Suprapubic skin (tissue), 4 donors: ENCODE data around the gene CCDC9B. TPM values are rescaled to one million over a fixed set of nuclear protein-coding genes. Genes with fewer than 3 reads are reported as not detected.

Source experiments
- DNase-seq, 2 donors: peaks; one replicate each; pipeline ENCODE4 v3.0.0-alpha.2; 2019; ENCODE audit warnings: low spot score in 2 of 2
- H3K27ac ChIP-seq: fragments of 200-600 bp; sonication (generic); one replicate; pipeline ENCODE4 v1.5.1; 2019
- H3K27me3 ChIP-seq: fragments of 200-600 bp; sonication (generic); one replicate; pipeline ENCODE4 v1.5.1; 2019
- H3K36me3 ChIP-seq: fragments of 200-600 bp; sonication (generic); one replicate; pipeline ENCODE4 v1.5.1; 2019
- H3K4me1 ChIP-seq: fragments of 200-600 bp; sonication (generic); one replicate; pipeline ENCODE4 v1.5.1; 2019
- H3K4me3 ChIP-seq: fragments of 200-600 bp; sonication (generic); one replicate; pipeline ENCODE4 v1.5.1; 2019; ENCODE audit warnings: mild to moderate bottlenecking
- H3K9me3 ChIP-seq: fragments of 200-600 bp; sonication (generic); one replicate; pipeline ENCODE4 v1.5.1; 2019
- CTCF ChIP-seq, 2 donors: fragments of 200-600 bp in 1 of 2; fragments of 450-650 bp in 1 of 2; sonication (generic) in 1 of 2; IDR thresholded peaks; one replicate each; pipeline ENCODE4 v1.5.1; 2016 to 2019; ENCODE audit warnings: antibody characterized with exemption in 2 of 2, mild to moderate bottlenecking in 1 of 2, moderate library complexity in 1 of 2
- EP300 ChIP-seq: sonication (generic); formaldehyde crosslinking; IDR thresholded peaks from one replicate; pipeline ENCODE4 v1.6.1; 2017; ENCODE audit warnings: antibody characterized with exemption
- POLR2A ChIP-seq, 2 donors: fragments of 450-650 bp; IDR thresholded peaks; one replicate each; pipeline ENCODE4 v1.6.1; 2017; ENCODE audit warnings: antibody characterized with exemption in 2 of 2, mild to moderate bottlenecking in 2 of 2, moderate library complexity in 2 of 2
- POLR2AphosphoS5 ChIP-seq, 3 donors: sonication (generic); formaldehyde crosslinking; IDR thresholded peaks; one replicate each; pipeline ENCODE4 v1.6.1; 2017; ENCODE audit warnings: antibody characterized with exemption in 3 of 3
- WGBS: methylation state at CpG from one replicate; pipeline ENCODE4 v1.1.5; 2018; 5-methylcytosine and 5-hydroxymethylcytosine counted together
- total RNA-seq, 4 donors: library from RNA; depleted of rRNA; stranded (reverse); fragments of >200 nt; gene quantifications; one replicate each; pipeline ENCODE4 v1.1.0, GENCODE V29; 2016

Gene CCDC9B
- 10 to 100 TPM in 2 of 4 donors, 1 to 10 TPM in 2; 6.1 to 47.9 (median 10.9) TPM for total RNA-seq

GRCh38 chr15:40340740-40341400, at the start of gene CCDC9B:
CCDC9B (minus strand) TSS chr15:40340939; CDS start chr15:40340819, 120 bp downstream.
- Histone ChIP-seq H3K27me3 (no peaks in the 10 kb centered on the region), H3K27ac (peak within 1 kb of the TSS; percentile 86), H3K9me3 (no peaks in the 10 kb centered on the region), H3K4me3 (peak within 1 kb of the TSS; percentile 38), H3K36me3 (no peaks in the 10 kb centered on the region), H3K4me1 (peaks cover 73% of the 10 kb centered on the region)
- peak; percentile 94 to 95 for DNase-seq
- TF ChIP-seq EP300 (no peak), POLR2AphosphoS5 (IDR thresholded peaks at IDR 0.05) (peak in 1 of 3 donors; percentile 47), POLR2A (IDR thresholded peaks at IDR 0.05) (peak in 1 of 2 donors; percentile 36)
- 13% methylated on average over 13 of the region's 17 CpGs for WGBS

DNA sequence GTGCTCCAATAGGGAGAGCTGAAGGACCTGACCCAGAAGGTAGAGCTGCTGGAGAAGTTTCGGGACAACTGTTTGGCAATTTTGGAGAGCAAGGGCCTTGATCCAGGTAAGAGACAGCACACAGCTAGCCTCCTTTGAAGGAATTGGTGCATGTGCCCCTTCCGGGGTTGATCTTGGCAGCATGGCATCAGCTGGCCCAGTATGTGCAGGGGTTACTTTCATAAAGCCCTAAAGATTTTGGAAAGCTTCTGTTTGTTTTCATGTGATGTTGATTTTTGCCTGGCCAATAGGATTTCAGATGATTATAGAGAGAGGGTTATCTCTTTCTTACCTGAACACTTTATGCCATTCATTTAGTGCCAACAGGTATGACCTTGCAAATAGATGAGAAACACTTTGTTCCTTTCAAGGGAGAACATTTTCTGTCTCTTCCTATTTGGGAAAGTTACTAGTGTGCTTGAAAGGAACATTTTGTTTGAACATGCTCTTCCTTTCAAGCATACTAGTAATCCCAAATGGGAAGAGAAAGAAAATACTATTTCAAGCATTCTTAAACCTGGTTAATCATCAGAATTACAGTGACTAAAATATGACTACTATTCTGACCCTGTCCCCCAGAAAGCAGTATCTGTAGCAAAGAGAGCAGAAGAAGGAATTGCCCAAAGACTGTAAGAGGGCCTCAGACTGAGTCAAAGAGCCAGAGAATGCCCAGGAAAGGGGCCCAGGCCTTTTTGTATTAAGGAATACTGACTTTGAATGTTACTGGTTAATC, 49.3 kb upstream of the CCDC9B start:
- TF ChIP-seq EP300, result no peak
- TF ChIP-seq CTCF (IDR thresholded peaks at IDR 0.05), result no peak
- TF ChIP-seq POLR2A (IDR thresholded peaks at IDR 0.05), result no peak
- TF ChIP-seq POLR2AphosphoS5 (IDR thresholded peaks at IDR 0.05), result no peak
- H3K36me3 ChIP-seq, result peaks cover 48% of the 10 kb centered on the region
- DNase-seq, result no peak

GRCh38 chr15:40388941-40389823, 48.4 kb upstream of the CCDC9B start:
- peaks cover 5% of the 10 kb centered on the region for H3K4me1 ChIP-seq
- WGBS, result 87% methylated on average over 13 of the region's 13 CpGs
- no peak for TF ChIP-seq EP300
- TF ChIP-seq CTCF (IDR thresholded peaks at IDR 0.05), result no peak
- TF ChIP-seq POLR2A (IDR thresholded peaks at IDR 0.05), result no peak
- TF ChIP-seq POLR2AphosphoS5 (IDR thresholded peaks at IDR 0.05), result no peak
- H3K36me3 ChIP-seq, result peaks cover 48% of the 10 kb centered on the region
- no peaks in the 10 kb centered on the region for H3K9me3 ChIP-seq
- no peak overlapping the region for H3K4me3 ChIP-seq
- H3K27ac ChIP-seq, result peak overlapping the region; percentile 33
- no peak for DNase-seq
- no peaks in the 10 kb centered on the region for H3K27me3 ChIP-seq

More for the DNA sequence above, 49.3 kb upstream of the CCDC9B start:
- H3K27ac ChIP-seq, result peak overlapping the region; percentile 33
- no peaks in the 10 kb centered on the region for H3K4me1 ChIP-seq
- H3K4me3 ChIP-seq, result no peak overlapping the region
- WGBS, result 90% methylated on average over 2 of the region's 2 CpGs
- H3K27me3 ChIP-seq, result no peaks in the 10 kb centered on the region
- no peaks in the 10 kb centered on the region for H3K9me3 ChIP-seq

GRCh38 chr15:40386480-40386879, 45.7 kb upstream of the CCDC9B start:
- Histone ChIP-seq H3K27me3 (no peaks in the 10 kb centered on the region), H3K27ac (no peak overlapping the region), H3K4me3 (no peak overlapping the region), H3K4me1 (peaks cover 20% of the 10 kb centered on the region), H3K36me3 (peaks cover 24% of the 10 kb centered on the region), H3K9me3 (no peaks in the 10 kb centered on the region)
- TF ChIP-seq POLR2AphosphoS5 (IDR thresholded peaks at IDR 0.05) (no peak), CTCF (IDR thresholded peaks at IDR 0.05) (no peak), POLR2A (IDR thresholded peaks at IDR 0.05) (no peak)
- WGBS, result 92% methylated on average over 3 of the region's 3 CpGs
- DNase-seq, result no peak

- H3K4me1 ChIP-seq, result peaks cover 26% of the 10 kb centered on the region
- peak within 1 kb of the TSS; percentile 78 for H3K4me3 ChIP-seq
- H3K27me3 ChIP-seq, result no peaks in the 10 kb centered on the region
- 6% methylated on average over 37 of the region's 57 CpGs for WGBS
- no peak within 1 kb of the TSS for H3K27ac ChIP-seq
- no peaks in the 10 kb centered on the region for H3K9me3 ChIP-seq
- DNase-seq, result peak; percentile 95 to 96
- TF ChIP-seq POLR2AphosphoS5 (IDR thresholded peaks at IDR 0.05) (peak in 2 of 3 donors; percentile 19 to 54), POLR2A (IDR thresholded peaks at IDR 0.05) (no peak)
- H3K36me3 ChIP-seq, result peaks cover 11% of the 10 kb centered on the region
These were observed 42.1 kb upstream of the CCDC9B start, which contains the start of gene KNSTRN for GRCh38 chr15:40382580-40383456. KNSTRN (plus strand) TSS chr15:40382721; CDS start chr15:40382836, 115 bp downstream.
